Fibroblast of pulmonary artery (primary cell): ENCODE results near the gene ABCA2.

Experiments used
- DNase-seq: peaks from one replicate; pipeline ENCODE4 v3.0.0-alpha.2; 2010; ENCODE audit warnings: low read depth
- H3K4me3 ChIP-seq: replicated peaks from 2 replicates; pipeline ENCODE4 v1.5.1; 2011; ENCODE audit warnings: low read depth, mild to moderate bottlenecking, control low read depth, low read length, moderate library complexity
- CTCF ChIP-seq: IDR thresholded peaks from 2 replicates; pipeline ENCODE4 v1.5.1; 2011; ENCODE audit warnings: mild to moderate bottlenecking, control low read depth, low read length, inconsistent platforms; ENCODE audit errors: missing control alignments

Gene ABCA2

GRCh38 chr9:137020771-137021567 is 7.1 kb downstream of the ABCA2 start:
- no peak for TF ChIP-seq CTCF
- H3K4me3 ChIP-seq: no peak overlapping the region
- no peak for DNase-seq

GRCh38 chr9:137019891-137020683 is 8.0 kb downstream of the ABCA2 start:
- no peak for DNase-seq
- no peak for TF ChIP-seq CTCF
- no peak overlapping the region for H3K4me3 ChIP-seq

GRCh38 chr9:137018761-137019559 is 9.1 kb downstream of the ABCA2 start:
- H3K4me3 ChIP-seq: no peak overlapping the region
- DNase-seq: no peak
- no peak for TF ChIP-seq CTCF

- TF ChIP-seq CTCF: no peak
- H3K4me3 ChIP-seq: no peak overlapping the region
- no peak for DNase-seq
Measured at GRCh38 chr9:137017791-137018497, 10.1 kb downstream of the ABCA2 start.

GRCh38 chr9:137017071-137017470 is 11.0 kb downstream of the ABCA2 start:
- DNase-seq: no peak
- no peak for TF ChIP-seq CTCF
- H3K4me3 ChIP-seq: no peak overlapping the region

GRCh38 chr9:137016436-137016835 is 11.6 kb downstream of the ABCA2 start:
- TF ChIP-seq CTCF: no peak
- H3K4me3 ChIP-seq: no peak overlapping the region
- DNase-seq: no peak
